Measurements from ENCODE around the gene SLC5A4.

Gene SLC5A4

GRCh38 chr22:32177221-32177765, 77.9 kb downstream of the SLC5A4 start:
- no peak for TF ChIP-seq CTCF (IDR thresholded peaks at IDR 0.05; ENCODE audit: insufficient read depth, low read length, missing control alignments)
- ChIA-PET POLR2A (no interaction called here), CTCF (no interaction called here)
- DNase-seq (ENCODE audit: low read depth, low spot score): no peak
- H3K4me3 ChIP-seq (ENCODE audit: low read depth, low read length): no peak overlapping the region

- TF ChIP-seq CTCF (IDR thresholded peaks at IDR 0.05; ENCODE audit: insufficient read depth, low read length, missing control alignments): no peak
- POLR2A ChIA-PET: no interaction called here
- no peak for DNase-seq (ENCODE audit: low read depth, low spot score)
- CTCF ChIA-PET: no interaction called here
- H3K4me3 ChIP-seq (ENCODE audit: low read depth, low read length): no peak overlapping the region
Observed at GRCh38 chr22:32175683-32176644, 79.2 kb downstream of the SLC5A4 start.

GRCh38 chr22:32175115-32175514, 80.0 kb downstream of the SLC5A4 start:
- ChIA-PET CTCF (no interaction called here), POLR2A (no interaction called here)
- H3K4me3 ChIP-seq (ENCODE audit: low read depth, low read length): no peak overlapping the region
- no peak for DNase-seq (ENCODE audit: low read depth, low spot score)
- TF ChIP-seq CTCF (IDR thresholded peaks at IDR 0.05; ENCODE audit: insufficient read depth, low read length, missing control alignments): no peak
